ENCODE measurements around the gene DOCK10.

DOCK10 gene

GRCh38 chr2:224833986-224834385 lies 208.3 kb downstream of the DOCK10 start:
- no peak for DNase-seq (ENCODE audit: low spot score)

DNA sequence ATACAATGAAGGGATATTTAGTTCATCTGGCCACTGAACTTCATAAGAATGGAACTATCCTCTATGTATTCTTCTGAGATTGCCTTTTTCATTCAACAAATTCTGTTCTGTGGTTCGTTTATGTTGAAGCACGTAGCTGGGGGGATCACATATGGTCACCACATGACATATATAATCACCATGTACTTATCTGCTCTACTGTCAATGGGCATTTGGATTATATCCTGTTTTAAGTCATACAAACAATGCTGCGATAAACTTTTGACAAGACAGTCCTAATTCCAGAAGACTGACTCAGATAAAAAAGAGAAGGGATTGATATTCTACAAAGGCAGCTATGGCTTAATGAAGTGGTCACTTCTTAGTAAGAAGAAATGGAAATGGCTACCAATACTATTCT lies 210.1 kb downstream of the DOCK10 start:
- no peak for DNase-seq (ENCODE audit: low spot score)

DNA sequence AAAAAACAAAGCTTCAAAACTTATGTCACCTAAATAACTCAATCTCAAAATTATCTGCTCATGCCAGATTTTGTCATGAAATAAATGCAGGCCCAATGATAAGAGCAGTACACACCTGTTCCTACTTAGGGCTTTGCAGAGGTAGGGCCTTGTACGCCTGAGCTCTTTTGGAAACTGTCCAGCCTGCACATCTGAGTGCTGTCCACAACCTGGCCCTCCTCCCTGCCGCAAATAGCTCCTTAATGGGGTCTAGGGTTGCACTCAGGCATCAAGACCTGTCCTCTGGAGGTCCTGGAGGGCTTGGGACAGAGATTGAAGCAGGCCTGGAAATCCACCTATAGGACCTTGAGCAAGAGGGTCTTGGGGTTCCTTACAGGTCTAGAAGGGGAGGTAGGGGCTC lies 210.7 kb downstream of the DOCK10 start:
- no peak for DNase-seq (ENCODE audit: low spot score)

- no peak for DNase-seq (ENCODE audit: low spot score)
Measured at GRCh38 chr2:224820283-224820991, 221.8 kb downstream of the DOCK10 start.

- DNase-seq (ENCODE audit: low spot score), result no peak
Measured at GRCh38 chr2:224819075-224819474, 223.2 kb downstream of the DOCK10 start.

DNA sequence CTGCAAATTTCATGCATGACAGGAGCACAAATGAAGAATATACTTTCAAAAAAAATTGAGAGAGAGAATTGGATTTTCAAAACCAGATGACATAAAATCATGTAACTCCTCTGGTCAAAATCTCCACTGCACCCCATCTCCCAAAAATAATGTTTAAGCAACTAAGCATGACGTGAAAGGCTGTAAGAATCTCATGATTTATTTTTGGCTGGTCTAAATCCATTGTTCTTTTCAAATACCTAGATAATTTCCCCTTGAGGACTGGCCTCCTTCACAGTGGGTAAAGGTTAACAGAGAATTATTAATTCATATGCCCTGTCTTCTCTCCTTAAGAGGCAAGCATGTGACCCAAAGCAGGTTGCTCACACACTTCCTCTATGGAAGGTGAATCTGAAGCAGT lies 224.6 kb downstream of the DOCK10 start:
- DNase-seq (ENCODE audit: low spot score), result no peak

- DNase-seq (ENCODE audit: low spot score), result no peak
Measured at GRCh38 chr2:224816816-224817215, 225.5 kb downstream of the DOCK10 start.

DNA sequence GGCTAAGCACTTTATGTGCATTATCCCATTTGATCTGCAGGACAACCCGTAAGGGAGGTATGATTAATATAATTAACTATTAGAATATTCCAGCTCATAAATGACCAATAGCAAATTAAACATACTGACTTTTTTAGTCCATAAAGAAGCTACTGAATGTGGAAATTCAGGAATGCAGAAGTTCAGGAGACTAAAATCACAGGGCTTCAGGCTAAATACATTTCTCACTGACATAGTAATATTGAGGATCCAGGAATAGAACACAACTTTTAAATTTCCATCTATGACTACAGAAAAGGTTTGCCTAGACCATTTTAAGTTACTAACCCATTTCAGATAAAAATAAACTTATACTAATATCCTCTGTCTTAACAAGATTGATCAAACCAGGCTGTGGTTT lies 228.7 kb downstream of the DOCK10 start:
- DNase-seq (ENCODE audit: low spot score), result no peak

DNA sequence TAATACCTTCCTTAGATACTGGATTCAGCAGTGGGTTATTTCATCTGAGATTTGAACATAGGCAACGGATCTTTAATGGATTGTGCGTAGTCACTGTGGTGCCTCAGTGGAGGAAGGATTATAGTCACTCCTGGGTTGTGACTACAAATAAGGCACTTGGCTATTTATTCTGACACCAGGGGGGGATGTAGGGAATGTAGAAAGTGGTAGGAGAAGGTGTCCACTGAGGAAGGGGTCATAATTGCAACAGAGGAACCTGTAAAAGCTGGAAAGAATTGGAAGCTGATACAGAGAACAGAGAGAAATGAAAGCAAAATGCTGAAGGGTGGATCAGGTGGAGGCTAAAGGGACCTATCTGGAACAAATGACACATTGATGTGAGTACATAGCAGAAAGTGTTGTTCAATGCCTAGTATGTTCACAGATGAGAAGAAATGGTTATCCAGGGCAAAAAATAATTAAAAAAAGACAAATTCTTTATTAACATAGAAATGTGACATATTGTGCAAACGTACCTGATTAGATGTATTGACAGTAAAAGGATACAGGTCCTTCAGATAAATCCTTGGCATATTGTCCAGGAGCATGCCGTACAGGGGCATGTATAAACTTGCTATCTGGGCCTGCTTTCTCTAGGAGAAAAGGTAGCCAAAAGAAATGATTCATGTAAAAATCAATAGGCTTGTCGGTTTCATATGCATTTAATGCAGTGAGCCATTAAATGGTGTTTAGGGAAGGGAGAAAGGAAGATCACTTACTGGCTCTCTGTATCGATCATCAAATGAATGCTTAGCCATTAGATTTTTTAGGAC lies 234.9 kb downstream of the DOCK10 start:
- no peak for DNase-seq (ENCODE audit: low spot score)

- no peak for DNase-seq (ENCODE audit: low spot score)
Measured at GRCh38 chr2:224803930-224804329, 238.3 kb downstream of the DOCK10 start.

DNA sequence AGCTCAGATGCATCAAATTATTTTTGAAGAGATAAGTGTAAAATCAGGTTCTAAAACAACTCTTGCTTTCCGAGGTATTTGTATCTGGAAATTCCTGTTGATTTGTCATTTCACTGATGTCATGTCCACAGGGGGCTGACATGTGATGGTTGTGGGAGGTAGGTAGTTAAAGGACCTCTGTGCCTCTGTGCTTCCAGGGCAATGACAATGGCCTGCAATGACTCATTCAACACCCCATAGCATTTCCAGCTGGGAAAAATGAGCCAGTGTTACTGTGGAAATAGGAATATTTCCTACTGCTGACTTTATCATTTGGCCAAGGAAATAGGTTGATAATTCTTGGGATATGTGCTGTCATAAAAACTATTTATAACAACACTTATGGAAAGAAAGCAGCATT lies 239.9 kb downstream of the DOCK10 start:
- no peak for DNase-seq (ENCODE audit: low spot score)

DNA sequence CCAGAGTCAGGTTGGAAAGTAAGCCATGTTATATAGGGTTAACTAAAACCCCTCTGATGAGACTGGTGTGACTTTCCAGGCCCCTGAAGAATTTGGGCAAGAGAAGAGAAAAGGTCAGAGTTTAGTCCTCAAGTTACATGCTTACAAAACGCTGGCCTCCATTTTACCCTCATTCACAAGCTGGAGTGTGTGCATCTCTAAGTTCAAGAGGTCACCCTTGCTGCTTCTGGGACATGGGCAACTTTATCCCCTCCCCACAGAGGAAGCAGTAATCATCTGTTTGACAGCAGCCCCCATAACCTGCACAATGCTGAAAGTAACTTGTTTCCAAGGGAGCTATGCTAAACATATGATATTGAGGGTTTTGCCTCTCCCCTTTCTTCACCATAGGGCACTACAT lies 240.9 kb downstream of the DOCK10 start:
- no peak for DNase-seq (ENCODE audit: low spot score)

DNA sequence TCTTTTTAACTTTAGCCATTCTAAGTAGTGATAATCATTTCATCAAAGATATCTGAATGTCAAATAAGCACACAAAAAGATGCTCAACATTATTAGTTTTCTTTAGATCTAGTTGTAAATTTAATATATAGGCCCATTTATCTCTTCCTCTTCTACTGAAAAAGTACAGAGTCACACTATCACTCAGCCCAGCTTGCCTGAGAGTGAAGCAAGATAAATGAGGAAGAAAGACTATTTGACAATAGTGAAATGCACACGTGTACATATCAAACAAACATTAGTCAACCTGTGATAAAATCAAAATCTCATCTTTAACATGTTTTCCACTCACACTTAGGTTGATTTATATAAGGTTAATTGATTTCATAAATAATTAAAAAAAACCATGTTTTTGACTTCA lies 242.6 kb downstream of the DOCK10 start:
- no peak for DNase-seq (ENCODE audit: low spot score)

GRCh38 chr2:224798180-224798579 lies 244.1 kb downstream of the DOCK10 start:
- no peak for DNase-seq (ENCODE audit: low spot score)

GRCh38 chr2:224796695-224797305 lies 245.5 kb downstream of the DOCK10 start:
- DNase-seq (ENCODE audit: low spot score), result no peak

- no peak for DNase-seq (ENCODE audit: low spot score)
Measured at GRCh38 chr2:224793946-224794345, 248.3 kb downstream of the DOCK10 start.

GRCh38 chr2:224786848-224787247 lies 255.4 kb downstream of the DOCK10 start:
- DNase-seq (ENCODE audit: low spot score), result no peak

DNA sequence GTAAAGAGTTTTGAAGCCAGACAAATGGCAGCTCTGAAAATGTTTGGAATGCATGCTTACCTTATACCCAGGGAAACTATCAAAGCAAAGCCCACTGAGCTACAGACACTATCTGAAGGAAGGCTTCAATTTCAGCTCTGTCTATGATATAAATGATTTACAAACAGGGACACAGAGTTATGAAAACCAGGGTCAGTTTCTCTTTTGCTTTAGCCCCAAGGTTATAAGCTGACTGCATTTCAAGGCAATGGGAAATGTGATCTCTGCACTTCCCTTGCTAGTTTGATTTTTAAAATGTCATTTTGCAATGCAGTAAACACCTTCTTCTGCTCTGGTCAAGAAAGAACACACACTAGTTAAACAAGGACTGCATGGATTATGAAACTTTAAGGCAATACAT lies 260.9 kb downstream of the DOCK10 start:
- no peak for DNase-seq (ENCODE audit: low spot score)

- no peak for DNase-seq (ENCODE audit: low spot score)
Measured at GRCh38 chr2:224780823-224781222, 261.4 kb downstream of the DOCK10 start.

GRCh38 chr2:224780106-224780505 lies 262.2 kb downstream of the DOCK10 start:
- DNase-seq (ENCODE audit: low spot score), result no peak

GRCh38 chr2:224778474-224778877 lies 263.8 kb downstream of the DOCK10 start:
- DNase-seq (ENCODE audit: low spot score), result peak; percentile 44

- DNase-seq (ENCODE audit: low spot score), result no peak
Measured at GRCh38 chr2:224777559-224777930, 264.7 kb downstream of the DOCK10 start.
